Progenitor cell of endocrine pancreas (in vitro differentiated cells): Measurements from ENCODE around the gene IP6K1. TPM values are rescaled to one million over a fixed set of nuclear protein-coding genes. Genes with fewer than 3 reads are reported as not detected.

Source experiments
- DNase-seq: peaks from one replicate; pipeline ENCODE4 v3.0.0; 2021; ENCODE audit warnings: low spot score; ENCODE audit not compliant: unreplicated experiment
- H3K27ac Mint-ChIP-seq: 2 replicates; pipeline ENCODE4 v1.8.0; 2021; ENCODE audit warnings: mild to moderate bottlenecking, moderate library complexity, mixed read lengths
- H3K27me3 Mint-ChIP-seq: 2 replicates; pipeline ENCODE4 v1.8.0; 2021; ENCODE audit warnings: mixed read lengths
- H3K36me3 Mint-ChIP-seq: 2 replicates; pipeline ENCODE4 v1.8.0; 2022; ENCODE audit warnings: mixed read lengths; ENCODE audit not compliant: insufficient read depth
- H3K4me1 Mint-ChIP-seq: 2 replicates; pipeline ENCODE4 v1.8.0; 2021; ENCODE audit warnings: low read depth, mixed read lengths
- H3K4me3 Mint-ChIP-seq: 2 replicates; pipeline ENCODE4 v1.8.0; 2021; ENCODE audit warnings: low read depth, mild to moderate bottlenecking, moderate library complexity, mixed read lengths
- H3K9me3 Mint-ChIP-seq: 2 replicates; pipeline ENCODE4 v1.8.0; 2021; ENCODE audit warnings: low read depth, mixed read lengths
- total RNA-seq: library from RNA; stranded (reverse); gene quantifications from 2 replicates; pipeline ENCODE4 v1.2.1, GENCODE V29; 2021
- TF ChIP-seq, protein P1 (sequence below): fragments of 200-600 bp; sonication (generic); IDR thresholded peaks from one replicate; pipeline ENCODE4 v1.5.0; 2021; ENCODE audit warnings: antibody characterized with exemption, mild to moderate bottlenecking; ENCODE audit not compliant: unreplicated experiment

Gene IP6K1
- total RNA-seq, 1 donor from 2014 or later = 46.3 TPM

DNA sequence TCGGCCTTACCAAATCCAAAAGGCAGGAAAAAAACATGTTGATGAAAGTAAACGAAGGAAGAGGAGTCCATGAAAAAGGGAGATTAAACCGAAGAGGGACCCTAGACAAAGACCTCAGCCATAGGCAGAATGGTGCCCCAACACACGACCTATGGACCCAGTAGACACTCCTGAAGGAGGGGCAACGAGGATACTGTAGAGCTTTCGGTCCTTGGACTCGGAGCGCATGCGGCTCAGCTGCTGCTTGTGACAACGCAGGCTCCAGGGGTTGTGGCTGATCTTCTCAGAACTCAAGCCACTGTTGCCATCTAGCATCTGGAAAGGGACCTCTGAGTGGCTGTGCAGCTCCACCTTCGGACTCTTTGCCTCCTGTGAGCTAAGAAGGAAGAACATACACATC lies 53.7 kb downstream of the IP6K1 start:
- no peaks in the 10 kb centered on the region for H3K4me1 Mint-ChIP-seq
- TF ChIP-seq, protein P1, sequence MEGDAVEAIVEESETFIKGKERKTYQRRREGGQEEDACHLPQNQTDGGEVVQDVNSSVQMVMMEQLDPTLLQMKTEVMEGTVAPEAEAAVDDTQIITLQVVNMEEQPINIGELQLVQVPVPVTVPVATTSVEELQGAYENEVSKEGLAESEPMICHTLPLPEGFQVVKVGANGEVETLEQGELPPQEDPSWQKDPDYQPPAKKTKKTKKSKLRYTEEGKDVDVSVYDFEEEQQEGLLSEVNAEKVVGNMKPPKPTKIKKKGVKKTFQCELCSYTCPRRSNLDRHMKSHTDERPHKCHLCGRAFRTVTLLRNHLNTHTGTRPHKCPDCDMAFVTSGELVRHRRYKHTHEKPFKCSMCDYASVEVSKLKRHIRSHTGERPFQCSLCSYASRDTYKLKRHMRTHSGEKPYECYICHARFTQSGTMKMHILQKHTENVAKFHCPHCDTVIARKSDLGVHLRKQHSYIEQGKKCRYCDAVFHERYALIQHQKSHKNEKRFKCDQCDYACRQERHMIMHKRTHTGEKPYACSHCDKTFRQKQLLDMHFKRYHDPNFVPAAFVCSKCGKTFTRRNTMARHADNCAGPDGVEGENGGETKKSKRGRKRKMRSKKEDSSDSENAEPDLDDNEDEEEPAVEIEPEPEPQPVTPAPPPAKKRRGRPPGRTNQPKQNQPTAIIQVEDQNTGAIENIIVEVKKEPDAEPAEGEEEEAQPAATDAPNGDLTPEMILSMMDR = no peak
- H3K27me3 Mint-ChIP-seq = no peaks in the 10 kb centered on the region
- no peak overlapping the region for H3K4me3 Mint-ChIP-seq
- H3K9me3 Mint-ChIP-seq = no peaks in the 10 kb centered on the region
- no peak for DNase-seq
- H3K36me3 Mint-ChIP-seq = peaks cover 24% of the 10 kb centered on the region
- H3K27ac Mint-ChIP-seq = no peak overlapping the region

DNA sequence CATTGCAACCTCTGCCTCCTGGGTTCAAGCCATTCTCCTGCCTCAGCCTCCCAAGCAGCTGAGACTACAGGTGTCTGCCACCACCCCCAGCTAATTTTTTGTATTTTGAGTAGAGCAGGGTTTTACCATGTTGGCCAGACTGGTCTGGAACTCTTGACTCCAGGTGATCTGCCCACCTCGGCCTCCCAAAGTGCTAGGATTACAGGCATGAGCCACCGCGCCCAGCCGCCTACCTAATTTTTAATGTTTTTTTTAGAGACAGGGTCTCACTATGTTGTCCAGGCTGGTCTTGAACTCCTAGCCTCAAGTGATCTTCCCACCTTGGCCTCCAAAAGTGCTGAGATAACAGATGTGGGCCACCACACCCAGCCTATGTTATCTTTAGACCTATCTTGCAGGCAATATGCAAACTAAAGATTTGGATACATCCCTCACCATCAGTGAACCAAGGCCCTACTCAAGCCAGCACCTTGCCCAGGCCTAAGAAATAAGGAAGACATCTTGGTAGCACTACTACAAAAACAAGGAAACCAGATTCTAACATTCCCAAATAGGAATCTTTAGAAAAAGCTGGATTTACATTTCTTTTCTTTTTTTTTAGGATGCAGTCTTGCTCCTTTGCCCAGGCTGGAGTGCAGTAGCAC lies 56.3 kb downstream of the IP6K1 start:
- Mint-ChIP-seq H3K9me3 (no peaks in the 10 kb centered on the region), H3K4me3 (no peak overlapping the region), H3K27ac (no peak overlapping the region), H3K4me1 (no peaks in the 10 kb centered on the region), H3K27me3 (no peaks in the 10 kb centered on the region), H3K36me3 (peaks cover 16% of the 10 kb centered on the region)
- DNase-seq = no peak
- TF ChIP-seq, protein P1 = no peak

DNA sequence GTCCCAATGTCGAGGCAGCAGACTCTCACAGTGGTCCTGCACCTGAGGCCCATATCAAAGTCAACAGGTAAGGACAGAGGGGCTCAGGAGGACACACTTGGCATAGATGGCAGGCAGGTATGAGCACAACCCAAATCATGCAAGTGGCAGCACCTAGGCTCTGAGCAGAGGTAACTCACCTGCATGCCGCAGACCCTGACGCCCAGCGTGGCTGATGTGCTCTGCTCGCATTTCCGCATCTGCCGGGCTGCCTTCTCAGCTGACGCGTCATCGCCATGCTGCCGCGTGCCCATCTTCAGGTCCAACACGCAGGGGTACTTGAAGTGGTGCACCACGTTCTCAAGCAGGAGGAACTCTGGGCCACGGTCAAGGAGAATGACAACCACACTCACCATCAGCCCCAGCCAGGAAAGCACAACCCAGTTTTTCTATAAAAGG lies 58.4 kb downstream of the IP6K1 start:
- no peak for DNase-seq
- Mint-ChIP-seq H3K36me3 (peaks cover 11% of the 10 kb centered on the region), H3K9me3 (no peaks in the 10 kb centered on the region), H3K4me1 (peaks cover 8% of the 10 kb centered on the region), H3K27ac (no peak overlapping the region), H3K4me3 (no peak overlapping the region), H3K27me3 (no peaks in the 10 kb centered on the region)
- TF ChIP-seq, protein P1 = no peak

DNA sequence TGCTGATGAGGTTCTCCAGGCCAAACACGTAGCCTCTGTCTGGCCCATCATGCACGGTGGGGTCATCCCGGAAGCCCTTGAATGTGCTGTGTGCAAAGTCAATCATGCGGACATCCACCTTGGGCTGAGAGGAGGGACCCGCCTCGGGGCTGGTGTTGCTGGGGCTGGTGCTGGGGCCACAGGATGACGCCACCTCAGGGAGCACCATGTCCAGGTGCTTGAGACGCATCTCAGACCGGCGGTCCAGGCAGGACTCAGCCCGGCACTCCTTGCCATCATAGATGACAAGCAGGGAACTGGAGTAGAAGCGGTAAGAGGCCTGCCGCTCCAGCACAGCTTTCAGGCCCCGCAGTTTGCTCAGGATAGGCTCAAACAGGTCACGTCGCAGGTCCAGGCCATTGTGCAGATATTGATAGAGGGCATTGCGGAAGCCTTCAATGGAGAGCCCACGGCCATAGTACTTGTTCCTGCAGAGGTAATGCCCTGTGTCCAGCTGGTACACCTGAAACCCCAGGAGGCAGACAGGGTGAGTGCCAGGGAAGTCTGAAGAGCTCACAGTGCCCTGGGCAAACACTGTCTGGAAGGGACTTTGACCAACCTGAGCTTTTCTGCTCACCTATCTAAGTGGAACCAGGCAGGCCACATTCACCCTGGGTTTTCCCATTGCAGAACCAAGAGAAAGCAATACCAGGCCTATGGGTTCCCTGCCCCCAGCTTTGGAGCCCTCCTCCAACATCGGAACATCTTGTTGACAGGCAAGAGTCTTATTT lies 59.0 kb downstream of the IP6K1 start:
- H3K27ac Mint-ChIP-seq = no peak overlapping the region
- H3K27me3 Mint-ChIP-seq = no peaks in the 10 kb centered on the region
- TF ChIP-seq, protein P1 = no peak
- H3K9me3 Mint-ChIP-seq = no peaks in the 10 kb centered on the region
- H3K4me1 Mint-ChIP-seq = peaks cover 12% of the 10 kb centered on the region
- H3K36me3 Mint-ChIP-seq = peaks cover 7% of the 10 kb centered on the region
- no peak overlapping the region for H3K4me3 Mint-ChIP-seq
- DNase-seq = no peak

DNA sequence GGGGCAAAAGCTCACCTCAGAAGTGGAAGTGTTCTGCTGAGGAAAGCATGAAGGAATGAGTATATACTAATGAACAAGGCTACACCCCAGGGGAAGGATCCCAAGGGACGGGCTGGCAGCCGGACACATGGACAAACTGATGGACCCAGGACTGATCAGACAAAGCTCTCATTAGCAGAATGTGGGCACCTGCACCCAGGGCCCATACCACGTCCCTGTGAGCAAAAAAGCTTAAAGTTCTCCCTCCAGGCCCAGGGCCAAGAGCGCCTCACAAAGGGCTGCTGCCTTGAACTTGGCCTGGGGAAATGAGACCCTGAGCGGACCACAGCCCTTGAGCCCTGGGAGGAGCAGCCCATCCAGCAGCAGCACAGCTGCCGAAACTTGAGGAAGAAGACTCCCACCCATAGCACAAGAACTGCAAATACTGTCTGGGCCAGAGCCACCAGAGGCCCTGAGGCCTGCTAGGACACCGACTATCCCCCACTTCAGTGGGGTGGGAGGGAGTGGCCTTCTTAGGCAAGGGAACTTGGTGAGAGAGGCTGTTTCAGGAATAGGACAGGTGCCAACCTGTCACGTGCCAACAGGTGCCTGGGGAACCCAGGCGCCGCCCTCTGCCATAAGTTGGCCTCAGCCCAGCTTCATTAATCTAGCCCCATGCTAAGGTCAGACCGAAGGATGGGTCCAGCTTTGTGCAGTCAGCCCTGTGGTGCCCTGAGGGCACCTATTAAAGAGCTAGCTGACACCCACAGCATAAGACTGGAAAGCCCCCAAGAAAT lies 60.2 kb downstream of the IP6K1 start:
- Mint-ChIP-seq H3K27me3 (no peaks in the 10 kb centered on the region), H3K27ac (no peak overlapping the region), H3K4me1 (peaks cover 12% of the 10 kb centered on the region), H3K36me3 (peaks cover 3% of the 10 kb centered on the region), H3K4me3 (no peak overlapping the region), H3K9me3 (no peaks in the 10 kb centered on the region)
- TF ChIP-seq, protein P1 = no peak
- DNase-seq = no peak
